ENCODE data around the gene CERK.

The CERK gene

GRCh38 chr22:46737105-46737975, 712 bp downstream of the CERK start:
- TF ChIP-seq FOXP2 (optimal IDR thresholded peaks at IDR 0.05; ENCODE audit: borderline replicate concordance, extremely low read depth, extremely low read length, insufficient read depth) = no peak
- TF ChIP-seq SIN3A (IDR thresholded peaks at IDR 0.05; ENCODE audit: borderline replicate concordance, insufficient read depth, low read length) = no peak
- no peak for TF ChIP-seq TAF1 (IDR thresholded peaks at IDR 0.05; ENCODE audit: borderline replicate concordance, insufficient read depth, low read length)
- no peak for TF ChIP-seq POLR2AphosphoS5 (IDR thresholded peaks at IDR 0.05; ENCODE audit: low read depth, low read length)
- TF ChIP-seq REST (IDR thresholded peaks at IDR 0.05; ENCODE audit: insufficient read depth in 1 of 2, low read depth in 2 of 2, low read length in 2 of 2) = no peak

- TF ChIP-seq FOXP2 (optimal IDR thresholded peaks at IDR 0.05; ENCODE audit: borderline replicate concordance, extremely low read depth, extremely low read length, insufficient read depth) = no peak
- no peak for TF ChIP-seq SIN3A (IDR thresholded peaks at IDR 0.05; ENCODE audit: borderline replicate concordance, insufficient read depth, low read length)
- TF ChIP-seq REST (IDR thresholded peaks at IDR 0.05; ENCODE audit: insufficient read depth in 1 of 2, low read depth in 2 of 2, low read length in 2 of 2) = no peak
- no peak for TF ChIP-seq TAF1 (IDR thresholded peaks at IDR 0.05; ENCODE audit: borderline replicate concordance, insufficient read depth, low read length)
- TF ChIP-seq POLR2AphosphoS5 (IDR thresholded peaks at IDR 0.05; ENCODE audit: low read depth, low read length) = no peak
Observed at GRCh38 chr22:46736705-46737104, 1.3 kb downstream of the CERK start.

- TF ChIP-seq FOXP2 (optimal IDR thresholded peaks at IDR 0.05; ENCODE audit: borderline replicate concordance, extremely low read depth, extremely low read length, insufficient read depth) (peak; percentile 19), POLR2AphosphoS5 (IDR thresholded peaks at IDR 0.05; ENCODE audit: low read depth, low read length) (no peak), TAF1 (IDR thresholded peaks at IDR 0.05; ENCODE audit: borderline replicate concordance, insufficient read depth, low read length) (no peak)
Observed at GRCh38 chr22:46735747-46736608, 2.1 kb downstream of the CERK start.

- TF ChIP-seq TAF1 (IDR thresholded peaks at IDR 0.05; ENCODE audit: borderline replicate concordance, insufficient read depth, low read length) = no peak
- peak; percentile 8 for TF ChIP-seq FOXP2 (optimal IDR thresholded peaks at IDR 0.05; ENCODE audit: borderline replicate concordance, extremely low read depth, extremely low read length, insufficient read depth)
- no peak for TF ChIP-seq REST (IDR thresholded peaks at IDR 0.05; ENCODE audit: insufficient read depth in 1 of 2, low read depth in 2 of 2, low read length in 2 of 2)
Observed at GRCh38 chr22:46734830-46735453, 3.1 kb downstream of the CERK start.

- TF ChIP-seq POLR2AphosphoS5 (IDR thresholded peaks at IDR 0.05; ENCODE audit: low read depth, low read length) (no peak), REST (IDR thresholded peaks at IDR 0.05; ENCODE audit: insufficient read depth in 1 of 2, low read depth in 2 of 2, low read length in 2 of 2) (no peak), FOXP2 (optimal IDR thresholded peaks at IDR 0.05; ENCODE audit: borderline replicate concordance, extremely low read depth, extremely low read length, insufficient read depth) (no peak), SIN3A (IDR thresholded peaks at IDR 0.05; ENCODE audit: borderline replicate concordance, insufficient read depth, low read length) (no peak), TAF1 (IDR thresholded peaks at IDR 0.05; ENCODE audit: borderline replicate concordance, insufficient read depth, low read length) (no peak)
Observed at GRCh38 chr22:46732513-46732912, 5.5 kb downstream of the CERK start.

Data from PFSK-1 (cell line).